GM12878 (cell line): Measurements from ENCODE around the gene TPRN. TPM values are rescaled to one million over a fixed set of nuclear protein-coding genes. Genes with fewer than 3 reads are reported as not detected.
A peak's percentile ranks its signal among the peaks of the same experiment; 100 is the strongest.

Source experiments
- ATAC-seq: fragments of 200-7000 bp; cut with Tn5 transposase; 3 replicates; pipeline ENCODE4 v1.9.1; 2020; ENCODE audit warnings: mild to moderate bottlenecking, moderate library complexity
- BruUV-seq: library from RNA; stranded (reverse); fragments of 400-500 nt; replicated peaks from 2 replicates; lab custom pipeline; 2021; lab: Mats Ljungman, UMichigan
- CTCF ChIA-PET: fragments of 300-600 bp; sonication (Branson Sonifier 250); formaldehyde crosslinking; extraction: SDS; loops from one replicate; lab custom pipeline; 2021; ENCODE audit warnings: inconsistent platforms; lab: Yijun Ruan, JAX
- POLR2A ChIA-PET: fragments of 350-600 bp; formaldehyde crosslinking; extraction: SDS; loops from one replicate; lab custom pipeline; 2021; ENCODE audit warnings: inconsistent platforms; lab: Charles Lee
- RAD21 ChIA-PET: fragments of 300-600 bp; sonication (Branson Sonifier 250); formaldehyde crosslinking; loops from one replicate; lab custom pipeline; 2023; ENCODE audit warnings: antibody characterized with exemption; ENCODE audit not compliant: unreplicated experiment; lab: Charles Lee
- SMC1A ChIA-PET: fragments of 300-600 bp; sonication (Branson Sonifier 250); formaldehyde crosslinking; loops from one replicate; lab custom pipeline; 2023; ENCODE audit not compliant: unreplicated experiment, uncharacterized antibody; lab: Charles Lee
- DNase-seq: peaks from one replicate; pipeline ENCODE4 v3.0.0-alpha.2; 2011; ENCODE audit warnings: low read depth, low spot score
- FAIRE-seq: peaks from 3 replicates; lab custom pipeline; 2011; peaks lifted over from hg19 to GRCh38; lab: Jason Lieb, UNC
- H2AFZ ChIP-seq: 2 replicates; pipeline ENCODE4 v1.6.0; 2011; ENCODE audit warnings: low read depth, low read length, control low read depth; ENCODE audit not compliant: control insufficient read depth
- H3K27ac ChIP-seq: 2 replicates; pipeline ENCODE4 v1.5.1; 2011; ENCODE audit warnings: control low read depth; ENCODE audit not compliant: control insufficient read depth, insufficient read depth
- H3K27me3 ChIP-seq, 2 experiments: replicated peaks in 1 of 2; 2 replicates each; pipeline versions ENCODE4 v1.6.0 to v1.6.1; 2011; ENCODE audit warnings: low read length in 1 of 2; ENCODE audit not compliant: control insufficient read depth in 2 of 2, insufficient read depth in 2 of 2
- H3K36me3 ChIP-seq, 2 experiments: 2 replicates each; pipeline ENCODE4 v1.5.1; 2011; ENCODE audit warnings: low read length in 1 of 2; ENCODE audit not compliant: control insufficient read depth in 2 of 2, insufficient read depth in 2 of 2
- H3K4me1 ChIP-seq: 2 replicates; pipeline ENCODE4 v1.6.1; 2011; ENCODE audit warnings: mild to moderate bottlenecking, low read length, moderate library complexity, mixed read lengths; ENCODE audit not compliant: control insufficient read depth, insufficient read depth
- H3K4me2 ChIP-seq: 2 replicates; pipeline ENCODE4 v1.6.0; 2011; ENCODE audit warnings: control low read depth; ENCODE audit not compliant: control insufficient read depth, insufficient read depth
- H3K4me3 ChIP-seq: fragments of 200-600 bp; sonication (generic); 2 replicates; pipeline ENCODE4 v1.5.1; 2016
- H3K79me2 ChIP-seq: 2 replicates; pipeline ENCODE4 v1.6.0; 2011; ENCODE audit warnings: low read length; ENCODE audit not compliant: control insufficient read depth, insufficient read depth
- H3K9ac ChIP-seq: 2 replicates; pipeline ENCODE4 v1.8.0; 2011; ENCODE audit warnings: low read length, control low read depth, mixed read lengths; ENCODE audit not compliant: control insufficient read depth, insufficient read depth
- H3K9me3 ChIP-seq: replicated peaks from 3 replicates; pipeline ENCODE4 v1.5.1; 2011; ENCODE audit warnings: mild to moderate bottlenecking, low read length; ENCODE audit not compliant: control insufficient read depth, insufficient read depth
- H4K20me1 ChIP-seq: 2 replicates; pipeline ENCODE4 v1.6.0; 2011; ENCODE audit not compliant: control insufficient read depth, insufficient read depth
- CEBPB ChIP-seq, 2 experiments: fragments of 150-350 bp in 1 of 2; IDR thresholded peaks; 2 replicates each; pipeline ENCODE4 v1.6.1; 2012 to 2014; ENCODE audit warnings: low read depth in 2 of 2, low read length in 2 of 2, borderline replicate concordance in 1 of 2, inconsistent platforms in 1 of 2
- CEBPZ ChIP-seq: fragments of 150-350 bp; IDR thresholded peaks from 2 replicates; pipeline ENCODE4 v1.6.1; 2016; ENCODE audit warnings: low read depth, low read length
- DPF2 ChIP-seq: fragments of 450-650 bp; IDR thresholded peaks from 2 replicates; pipeline ENCODE4 v1.6.1; 2017; ENCODE audit warnings: mild to moderate bottlenecking
- ETV6 ChIP-seq, 2 experiments: fragments of 450-650 bp in 1 of 2; IDR thresholded peaks in 1 of 2; conservative IDR thresholded peaks in 1 of 2; 2 replicates each; pipeline ENCODE4 v1.6.1; 2014; ENCODE audit warnings: antibody characterized with exemption in 1 of 2, borderline replicate concordance in 1 of 2, low read depth in 1 of 2, mild to moderate bottlenecking in 1 of 2, moderate library complexity in 1 of 2
- KLF5 ChIP-seq: fragments of 450-650 bp; IDR thresholded peaks from 2 replicates; pipeline ENCODE4 v1.6.1; 2014; ENCODE audit warnings: mild to moderate bottlenecking; ENCODE audit not compliant: partially characterized antibody
- LARP7 ChIP-seq: fragments of 450-650 bp; IDR thresholded peaks from 2 replicates; pipeline ENCODE4 v1.6.1; 2017; ENCODE audit warnings: mild to moderate bottlenecking
- MLLT1 ChIP-seq: fragments of 450-650 bp; IDR thresholded peaks from 2 replicates; pipeline ENCODE4 v1.6.1; 2016; ENCODE audit warnings: mild to moderate bottlenecking
- PAX5 ChIP-seq: IDR thresholded peaks from 2 replicates; pipeline ENCODE4 v1.6.1; 2011; ENCODE audit warnings: low read depth, low read length, borderline replicate concordance
- PBX3 ChIP-seq: IDR thresholded peaks from 2 replicates; pipeline ENCODE4 v1.6.1; 2011; ENCODE audit warnings: mild to moderate bottlenecking, low read depth, low read length, moderate library complexity; ENCODE audit not compliant: insufficient replicate concordance
- POLR2AphosphoS2 ChIP-seq: IDR thresholded peaks from 2 replicates; pipeline ENCODE4 v1.6.1; 2011; ENCODE audit warnings: low read depth, mild to moderate bottlenecking, low read length, improper control_type of control experiment, moderate library complexity
- RAD51 ChIP-seq: fragments of 450-650 bp; IDR thresholded peaks from 2 replicates; pipeline ENCODE4 v1.6.1; 2016; ENCODE audit warnings: moderate library complexity, mild to moderate bottlenecking, inconsistent platforms
- TAF1 ChIP-seq: IDR thresholded peaks from 2 replicates; pipeline ENCODE4 v1.6.1; 2011; ENCODE audit warnings: mild to moderate bottlenecking, low read depth, low read length, borderline replicate concordance
- USF1 ChIP-seq: IDR thresholded peaks from 2 replicates; pipeline ENCODE4 v1.6.1; 2011; ENCODE audit warnings: borderline replicate concordance, low read depth, mild to moderate bottlenecking, moderate library complexity, mixed read lengths, low read length; ENCODE audit not compliant: insufficient read depth; ENCODE audit errors: extremely low read length
- WGBS: methylation state at CpG from one replicate; pipeline ENCODE4 v1.1.6; 2016; ENCODE audit warnings: low lambda C conversion rate; ENCODE audit not compliant: insufficient replicate concordance, insufficient coverage; ENCODE audit errors: missing lambda C conversion rate; 5-methylcytosine and 5-hydroxymethylcytosine counted together
- in situ Hi-C: fragments of 300-500 bp; cut with MboI; formaldehyde crosslinking; loops from 9 replicates; pipeline ENCODE4 v1.14.3; 2018; ENCODE audit warnings: mixed read lengths
- intact Hi-C: fragments of 100-400 bp; cut with micrococcal nuclease; formaldehyde crosslinking; loops from one replicate; pipeline ENCODE4 v1.14.2; 2022; ENCODE audit not compliant: unreplicated experiment
- polyA plus RNA-seq, 11 experiments: library from polyadenylated mRNA; depleted of rRNA in 4 of 11; unstranded in 6 of 11; stranded (reverse) in 5 of 11; fragments of >200 nt; fragmentation: Nextera tagmentation in 4 of 11; fragmentation: Illumina TruSeq in 1 of 11; extraction: Ambion mirVana in 4 of 11; extraction: Trizol in 1 of 11; gene quantifications; 1 replicate in 1 of 11; 2 replicates in 10 of 11; pipeline versions ENCODE4 v1.2.1 to v1.2.3, GENCODE V29; 2011 to 2016; ENCODE audit warnings: inconsistent platforms in 2 of 11, missing spikeins in 2 of 11, low read depth in 1 of 11
- total RNA-seq, 4 experiments: library from RNA; depleted of rRNA in 3 of 4; stranded (reverse); fragments of >200 nt in 3 of 4; fragmentation: Illumina TruSeq in 1 of 4; extraction: Trizol in 1 of 4; gene quantifications; 2 replicates each; pipeline versions ENCODE4 v1.2.1 to v1.2.3, GENCODE V29; 2013 to 2021

TPRN gene
- total and polyA plus RNA-seq, 10 of the 15 experiments (the other 5 are each of a cell fraction or from before 2014, with no cell fraction given), result 0.18 to 19.5 (median 3.1) TPM

- ChIA-PET SMC1A (interaction anchor here (0.9 to 1.9 kb wide), 3 partner anchors 9 to 49 kb away, joined by 4 to 9 read pairs (median 5); partner anchors contain the start of genes ANAPC2 and SSNA1), RAD21 (interaction anchor here (1.3 kb wide), 1 partner anchor 29 kb away, joined by 3 read pairs; no protein-coding TSS in a partner anchor), POLR2A (interaction anchor here (0.8 to 2.5 kb wide), 5 partner anchors 9 to 150 kb away, joined by 3 to 9 read pairs (median 6); partner anchors contain the start of genes RNF208 and SSNA1), CTCF (interaction anchor here (0.6 kb wide), 1 partner anchor 28 kb away, joined by 3 read pairs; no protein-coding TSS in a partner anchor)
- ATAC-seq (no peak), FAIRE-seq (no peak), DNase-seq (no peak)
- BruUV-seq, result no TSS peak
- H3K27ac ChIP-seq, result no peak overlapping the region
- peak overlapping the region; percentile 54; the same call in 1 of the 2 replicates for H3K4me2 ChIP-seq
- peaks cover 21% of the 10 kb centered on the region for H3K4me1 ChIP-seq
- 76% methylated on average over 19 of the region's 19 CpGs for WGBS
- H2AFZ ChIP-seq, result no peak overlapping the region
- H3K9me3 ChIP-seq, result no peaks in the 10 kb centered on the region
- no peaks in the 10 kb centered on the region for H3K36me3 ChIP-seq
- no peaks in the 10 kb centered on the region for H4K20me1 ChIP-seq
- H3K9ac ChIP-seq, result no peak overlapping the region
- intact Hi-C loops, result no loop called here
- H3K4me3 ChIP-seq, result no peak overlapping the region
- in situ Hi-C loops, result no loop called here
- no peaks in the 10 kb centered on the region for H3K27me3 ChIP-seq
- peaks cover 8% of the 10 kb centered on the region for H3K79me2 ChIP-seq
- no peak for TF ChIP-seq CEBPB (IDR thresholded peaks at IDR 0.05; ENCODE audit: borderline replicate concordance in 1 of 2, low read depth in 2 of 2, low read length in 2 of 2)
- no peak for TF ChIP-seq ETV6 (conservative IDR thresholded peaks at IDR 0.05 in 1 of 2, IDR thresholded peaks at IDR 0.05 in 1 of 2; ENCODE audit: borderline replicate concordance in 1 of 2, low read depth in 1 of 2)
- no peak for TF ChIP-seq CEBPZ
- no peak for TF ChIP-seq LARP7
- no peak for TF ChIP-seq KLF5
- TF ChIP-seq PBX3, result no peak
- no peak for TF ChIP-seq TAF1
- TF ChIP-seq POLR2AphosphoS2, result no peak
- TF ChIP-seq DPF2, result no peak
- TF ChIP-seq RAD51, result no peak
- no peak for TF ChIP-seq MLLT1
- TF ChIP-seq PAX5, result no peak
- no peak for TF ChIP-seq USF1
Observed at GRCh38 chr9:137198051-137198901, 2.3 kb downstream of the TPRN start.
